PC-3 (cell line): ENCODE measurements around the gene EME2. TPM values are rescaled to one million over a fixed set of nuclear protein-coding genes. Genes with fewer than 3 reads are reported as not detected.

Experiments used
- ATAC-seq: fragments of 200-7000 bp; cut with Tn5 transposase; 2 replicates; pipeline ENCODE4 v1.9.1; 2020; ENCODE audit warnings: mild to moderate bottlenecking, moderate library complexity
- BruUV-seq: library from RNA; stranded (reverse); fragments of 400-500 nt; replicated peaks from 2 replicates; lab custom pipeline; 2021; lab: Mats Ljungman, UMichigan
- CTCF ChIA-PET: fragments of 300-600 bp; sonication (Branson Sonifier 250); formaldehyde crosslinking; loops from one replicate; lab custom pipeline; 2022; ENCODE audit warnings: antibody characterized with exemption; lab: Charles Lee
- POLR2A ChIA-PET: fragments of 300-600 bp; sonication (Branson Sonifier 250); formaldehyde crosslinking; loops from one replicate; lab custom pipeline; 2022; ENCODE audit warnings: antibody characterized with exemption; ENCODE audit not compliant: unreplicated experiment; lab: Charles Lee
- DNase-seq: peaks from one replicate; pipeline ENCODE4 v3.0.0-alpha.2; 2015
- H2AFZ ChIP-seq: fragments of 300-600 bp; sonication (generic); 2 replicates; pipeline ENCODE4 v1.6.0; 2016; ENCODE audit warnings: antibody characterized with exemption, low read length
- H3F3A ChIP-seq: fragments of 300-600 bp; sonication (generic); one replicate; pipeline ENCODE4 v1.6.0; 2017; ENCODE audit warnings: antibody characterized with exemption, low read length, control low read depth, mild to moderate bottlenecking; ENCODE audit not compliant: unreplicated experiment
- H3K27ac ChIP-seq: fragments of 300-600 bp; sonication (generic); 2 replicates; pipeline ENCODE4 v1.5.1; 2016; ENCODE audit warnings: mild to moderate bottlenecking, low read length
- H3K27me3 ChIP-seq: fragments of 300-600 bp; sonication (generic); 2 replicates; pipeline ENCODE4 v1.6.1; 2016; ENCODE audit warnings: low read length, mixed read lengths
- H3K36me3 ChIP-seq: fragments of 300-600 bp; sonication (generic); 2 replicates; pipeline ENCODE4 v1.6.1; 2016; ENCODE audit warnings: low read depth, mixed run types, low read length, mixed read lengths
- H3K4me1 ChIP-seq: fragments of 300-600 bp; sonication (generic); 2 replicates; pipeline ENCODE4 v1.5.1; 2016; ENCODE audit warnings: low read length; ENCODE audit not compliant: insufficient read depth
- H3K4me2 ChIP-seq: fragments of 300-600 bp; sonication (generic); 2 replicates; pipeline ENCODE4 v1.6.0; 2016; ENCODE audit warnings: low read length
- H3K4me3 ChIP-seq: fragments of 300-600 bp; sonication (generic); 2 replicates; pipeline ENCODE4 v1.5.1; 2016; ENCODE audit warnings: mild to moderate bottlenecking, low read length, mixed read lengths
- H3K79me2 ChIP-seq: fragments of 300-600 bp; sonication (generic); 2 replicates; pipeline ENCODE4 v1.6.1; 2017; ENCODE audit warnings: low read length, mixed read lengths
- H3K9ac ChIP-seq: fragments of 300-600 bp; sonication (generic); 2 replicates; pipeline ENCODE4 v1.6.0; 2016; ENCODE audit warnings: mild to moderate bottlenecking, low read length
- H3K9me2 ChIP-seq: fragments of 300-600 bp; sonication (generic); replicated peaks from 2 replicates; pipeline ENCODE4 v1.6.1; 2016; ENCODE audit warnings: mixed run types, low read length, mixed read lengths
- H3K9me3 ChIP-seq: fragments of 300-600 bp; sonication (generic); 2 replicates; pipeline ENCODE4 v1.6.1; 2016; ENCODE audit warnings: low read length, mixed read lengths
- H4K20me1 ChIP-seq: fragments of 300-600 bp; sonication (generic); 2 replicates; pipeline ENCODE4 v1.6.1; 2016; ENCODE audit warnings: low read length, mixed read lengths
- EZH2 ChIP-seq: fragments of 300-600 bp; sonication (generic); IDR thresholded peaks from one replicate; pipeline ENCODE4 v1.6.1; 2017; ENCODE audit warnings: antibody characterized with exemption, mild to moderate bottlenecking, low read length; ENCODE audit not compliant: unreplicated experiment
- EZH2phosphoT487 ChIP-seq: fragments of 300-600 bp; sonication (generic); IDR thresholded peaks from 2 replicates; pipeline ENCODE4 v1.6.1; 2018; ENCODE audit warnings: mild to moderate bottlenecking, antibody characterized with exemption, low read length, borderline replicate concordance
- intact Hi-C: fragments of 100-400 bp; cut with micrococcal nuclease; formaldehyde crosslinking; loops from 2 replicates; pipeline ENCODE4 v1.9.0; 2023
- total RNA-seq: library from RNA; depleted of rRNA; stranded (reverse); fragments of >200 nt; gene quantifications from 2 replicates; pipeline ENCODE4 v1.2.3, GENCODE V29; 2014
- TF ChIP-seq, protein P1 (sequence below): fragments of 300-600 bp; sonication (generic); conservative IDR thresholded peaks from 2 replicates; pipeline ENCODE4 v1.5.1; 2017; ENCODE audit warnings: antibody characterized with exemption, low read depth, mild to moderate bottlenecking, low read length

EME2 gene
- total RNA-seq, 1 experiment from 2014 or later = 12.5 TPM

DNA sequence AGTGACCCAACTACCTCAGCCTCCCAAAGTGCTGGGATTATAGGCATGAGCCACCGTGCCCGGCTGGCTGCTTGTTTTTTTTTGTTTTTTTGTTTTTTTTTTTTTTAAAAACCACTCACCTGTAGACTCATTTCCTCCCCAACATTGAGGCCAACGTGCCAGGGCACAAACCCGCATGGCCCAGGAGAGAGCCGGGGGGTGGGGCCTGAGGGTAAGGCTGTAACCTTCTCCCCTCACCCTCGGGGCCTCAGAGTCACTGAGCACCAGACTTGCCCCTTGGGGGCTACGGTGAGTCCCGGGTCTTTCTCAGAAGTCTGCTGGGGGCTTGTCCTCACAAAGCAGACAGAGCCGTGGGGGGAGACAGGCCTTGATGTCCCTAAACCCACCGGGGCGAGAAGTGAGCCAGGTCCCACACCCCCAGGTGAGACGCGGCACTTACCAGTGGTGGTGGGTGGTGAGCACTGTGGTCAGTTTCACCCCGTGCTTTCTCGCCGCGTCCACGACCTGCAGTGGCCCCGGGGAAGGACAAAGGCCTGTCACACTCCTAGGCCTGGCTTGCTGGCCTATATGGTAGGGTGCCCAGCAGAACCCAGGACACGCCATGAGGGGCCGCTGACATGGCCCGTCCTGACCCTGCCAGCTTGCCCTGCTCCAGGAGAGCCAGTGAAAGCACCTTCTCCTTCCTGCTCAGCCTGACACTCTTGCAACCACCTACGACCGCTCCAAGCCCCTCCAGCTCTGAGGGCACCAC, 49.4 kb downstream of the EME2 start:
- Histone ChIP-seq H3K27me3 (no peaks in the 10 kb centered on the region), H2AFZ (no peak overlapping the region), H3K27ac (no peak overlapping the region), H3K4me2 (peak overlapping the region; percentile 19; the same call in 1 of the 2 replicates), H4K20me1 (no peaks in the 10 kb centered on the region), H3K9me2 (no peaks in the 10 kb centered on the region), H3K79me2 (peaks cover 15% of the 10 kb centered on the region), H3K9ac (no peak overlapping the region), H3K36me3 (no peaks in the 10 kb centered on the region), H3K4me1 (peaks cover 5% of the 10 kb centered on the region; the same call in 1 of the 2 replicates), H3K9me3 (no peaks in the 10 kb centered on the region), H3K4me3 (no peak overlapping the region), H3F3A (no peaks in the 10 kb centered on the region)
- no TSS peak for BruUV-seq
- DNase-seq (peak; percentile 22), ATAC-seq (no peak)
- POLR2A ChIA-PET = no interaction called here
- TF ChIP-seq, protein P1, sequence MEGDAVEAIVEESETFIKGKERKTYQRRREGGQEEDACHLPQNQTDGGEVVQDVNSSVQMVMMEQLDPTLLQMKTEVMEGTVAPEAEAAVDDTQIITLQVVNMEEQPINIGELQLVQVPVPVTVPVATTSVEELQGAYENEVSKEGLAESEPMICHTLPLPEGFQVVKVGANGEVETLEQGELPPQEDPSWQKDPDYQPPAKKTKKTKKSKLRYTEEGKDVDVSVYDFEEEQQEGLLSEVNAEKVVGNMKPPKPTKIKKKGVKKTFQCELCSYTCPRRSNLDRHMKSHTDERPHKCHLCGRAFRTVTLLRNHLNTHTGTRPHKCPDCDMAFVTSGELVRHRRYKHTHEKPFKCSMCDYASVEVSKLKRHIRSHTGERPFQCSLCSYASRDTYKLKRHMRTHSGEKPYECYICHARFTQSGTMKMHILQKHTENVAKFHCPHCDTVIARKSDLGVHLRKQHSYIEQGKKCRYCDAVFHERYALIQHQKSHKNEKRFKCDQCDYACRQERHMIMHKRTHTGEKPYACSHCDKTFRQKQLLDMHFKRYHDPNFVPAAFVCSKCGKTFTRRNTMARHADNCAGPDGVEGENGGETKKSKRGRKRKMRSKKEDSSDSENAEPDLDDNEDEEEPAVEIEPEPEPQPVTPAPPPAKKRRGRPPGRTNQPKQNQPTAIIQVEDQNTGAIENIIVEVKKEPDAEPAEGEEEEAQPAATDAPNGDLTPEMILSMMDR = no peak
- TF ChIP-seq EZH2phosphoT487 (no peak), EZH2 (no peak)
- intact Hi-C loops = no loop called here
- CTCF ChIA-PET = no interaction called here

DNA sequence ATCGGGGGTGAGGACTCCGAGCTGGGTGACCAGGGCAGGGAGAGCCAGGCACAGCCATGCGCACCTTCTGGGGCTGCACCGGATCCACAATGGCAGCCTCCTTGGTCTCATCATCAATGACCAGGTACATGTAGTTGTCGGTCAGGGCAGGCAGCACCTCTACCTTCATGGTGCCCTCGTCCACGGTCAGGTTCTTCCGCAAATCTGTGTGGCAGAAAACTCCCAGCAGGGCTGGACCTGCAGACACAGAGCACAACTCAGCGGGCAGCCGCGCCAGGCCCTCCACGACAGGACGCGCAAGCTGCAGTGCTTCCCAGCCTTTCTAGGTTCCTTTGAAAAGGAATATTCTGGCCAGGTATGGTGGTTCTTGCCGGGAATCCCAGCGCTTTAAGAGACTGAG, 50.2 kb downstream of the EME2 start:
- H3K4me1 ChIP-seq = peaks cover 5% of the 10 kb centered on the region; the same call in 1 of the 2 replicates
- no peak overlapping the region for H3K4me3 ChIP-seq
- H3K9me2 ChIP-seq = no peaks in the 10 kb centered on the region
- BruUV-seq = no TSS peak
- ChIA-PET CTCF (no interaction called here), POLR2A (no interaction called here)
- H3F3A ChIP-seq = no peaks in the 10 kb centered on the region
- H2AFZ ChIP-seq = no peak overlapping the region
- peaks cover 23% of the 10 kb centered on the region for H3K79me2 ChIP-seq
- no peaks in the 10 kb centered on the region for H3K27me3 ChIP-seq
- no peak overlapping the region for H3K4me2 ChIP-seq
- intact Hi-C loops = no loop called here
- ATAC-seq = no peak
- H3K9me3 ChIP-seq = no peaks in the 10 kb centered on the region
- no peaks in the 10 kb centered on the region for H3K36me3 ChIP-seq
- H4K20me1 ChIP-seq = no peaks in the 10 kb centered on the region
- DNase-seq = no peak
- TF ChIP-seq, protein P1 = no peak
- TF ChIP-seq EZH2 (no peak), EZH2phosphoT487 (no peak)
- no peak overlapping the region for H3K27ac ChIP-seq
- H3K9ac ChIP-seq = no peak overlapping the region

DNA sequence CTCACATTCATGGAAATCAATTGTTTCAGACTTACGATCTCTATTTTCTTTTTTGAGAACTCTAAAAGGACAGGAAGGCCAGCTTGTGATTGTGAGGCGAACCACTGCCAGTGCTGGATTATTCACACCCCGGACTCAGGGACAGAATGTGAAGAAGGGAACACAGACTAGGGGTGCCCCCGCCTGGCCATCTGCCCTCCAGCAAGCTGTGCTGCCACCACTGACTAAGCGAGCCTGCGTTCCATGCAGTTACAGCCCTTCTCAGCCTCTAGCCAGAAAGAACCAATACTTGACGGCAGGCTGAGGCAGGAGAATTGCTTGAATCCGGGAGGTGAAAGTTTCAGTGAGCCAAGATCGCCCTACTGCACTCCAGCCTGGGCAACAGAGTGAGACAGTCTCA, 51.2 kb downstream of the EME2 start:
- POLR2A ChIA-PET = no interaction called here
- Histone ChIP-seq H3K27me3 (no peaks in the 10 kb centered on the region), H3K4me2 (no peak overlapping the region), H3K36me3 (no peaks in the 10 kb centered on the region), H2AFZ (no peak overlapping the region), H3K9me2 (no peaks in the 10 kb centered on the region), H4K20me1 (peaks cover 6% of the 10 kb centered on the region; the same call in 1 of the 2 replicates), H3K4me3 (no peak overlapping the region), H3K9me3 (no peaks in the 10 kb centered on the region), H3K9ac (no peak overlapping the region), H3K27ac (no peak overlapping the region), H3F3A (no peaks in the 10 kb centered on the region), H3K4me1 (peaks cover 5% of the 10 kb centered on the region), H3K79me2 (peaks cover 33% of the 10 kb centered on the region)
- no TSS peak for BruUV-seq
- ATAC-seq = no peak
- TF ChIP-seq, protein P1 = peak; percentile 26; the same call in 1 of the 2 replicates
- TF ChIP-seq EZH2 (no peak), EZH2phosphoT487 (no peak)
- intact Hi-C loops = no loop called here
- CTCF ChIA-PET = interaction anchor here (0.6 kb wide), 1 partner anchor 66 kb away, joined by 19 read pairs; no protein-coding TSS in a partner anchor
- DNase-seq = peak; percentile 6
